MM.1S (cell line): Measurements from ENCODE around the gene TRHDE.

Experiments used
- DNase-seq: peaks from one replicate; pipeline ENCODE4 v3.0.0-alpha.2; 2015
- H2AFZ ChIP-seq: fragments of 300-600 bp; sonication (generic); 2 replicates; pipeline ENCODE4 v1.6.0; 2016; ENCODE audit warnings: antibody characterized with exemption, low read length
- H3F3A ChIP-seq: fragments of 300-600 bp; sonication (generic); 2 replicates; pipeline ENCODE4 v1.6.1; 2016; ENCODE audit warnings: mild to moderate bottlenecking, antibody characterized with exemption, low read length, moderate library complexity, mixed read lengths; ENCODE audit not compliant: insufficient read depth
- H3K27ac ChIP-seq: fragments of 300-600 bp; sonication (generic); 2 replicates; pipeline ENCODE4 v1.5.1; 2016; ENCODE audit warnings: mild to moderate bottlenecking, low read length
- H3K27me3 ChIP-seq: fragments of 300-600 bp; sonication (generic); replicated peaks from 2 replicates; pipeline ENCODE4 v1.6.0; 2016; ENCODE audit warnings: low read length; ENCODE audit not compliant: insufficient read depth
- H3K36me3 ChIP-seq: fragments of 300-600 bp; sonication (generic); replicated peaks from 2 replicates; pipeline ENCODE4 v1.6.1; 2016; ENCODE audit warnings: mild to moderate bottlenecking, low read length, mixed read lengths; ENCODE audit not compliant: insufficient read depth
- H3K4me1 ChIP-seq: fragments of 300-600 bp; sonication (generic); 2 replicates; pipeline ENCODE4 v1.6.1; 2016; ENCODE audit warnings: low read length, mixed read lengths
- H3K4me2 ChIP-seq: fragments of 300-600 bp; sonication (generic); 2 replicates; pipeline ENCODE4 v1.6.0; 2016; ENCODE audit warnings: low read depth, low read length
- H3K4me3 ChIP-seq: fragments of 300-600 bp; sonication (generic); 2 replicates; pipeline ENCODE4 v1.5.1; 2016; ENCODE audit warnings: low read length, mixed read lengths
- H3K79me2 ChIP-seq: fragments of 300-600 bp; sonication (generic); 2 replicates; pipeline ENCODE4 v1.6.1; 2016; ENCODE audit warnings: mixed run types, low read length, mixed read lengths
- H3K9ac ChIP-seq: fragments of 300-600 bp; sonication (generic); 2 replicates; pipeline ENCODE4 v1.6.1; 2016; ENCODE audit warnings: low read length, mixed read lengths
- H3K9me2 ChIP-seq: fragments of 300-600 bp; sonication (generic); replicated peaks from 2 replicates; pipeline ENCODE4 v1.6.1; 2016; ENCODE audit warnings: mild to moderate bottlenecking, low read length, mixed read lengths; ENCODE audit not compliant: insufficient read depth
- H3K9me3 ChIP-seq: fragments of 300-600 bp; sonication (generic); replicated peaks from 2 replicates; pipeline ENCODE4 v1.6.1; 2016; ENCODE audit warnings: mild to moderate bottlenecking, low read length, mixed read lengths; ENCODE audit not compliant: insufficient read depth
- H4K20me1 ChIP-seq: fragments of 300-600 bp; sonication (generic); 2 replicates; pipeline ENCODE4 v1.6.1; 2016; ENCODE audit warnings: mild to moderate bottlenecking, low read length, moderate library complexity, mixed read lengths; ENCODE audit not compliant: insufficient read depth
- EZH2 ChIP-seq: fragments of 300-600 bp; sonication (generic); optimal IDR thresholded peaks from 2 replicates; pipeline ENCODE3; 2017; ENCODE audit warnings: low read depth, mild to moderate bottlenecking, antibody characterized with exemption, low read length, mixed read lengths
- EZH2phosphoT487 ChIP-seq: fragments of 300-600 bp; sonication (generic); IDR thresholded peaks from 2 replicates; pipeline ENCODE4 v1.6.1; 2018; ENCODE audit warnings: antibody characterized with exemption, low read length
- TF ChIP-seq, protein P1 (sequence below): fragments of 300-600 bp; sonication (generic); IDR thresholded peaks from 2 replicates; pipeline ENCODE4 v1.5.1; 2016; ENCODE audit warnings: antibody characterized with exemption, low read length, mixed read lengths

The TRHDE gene

DNA sequence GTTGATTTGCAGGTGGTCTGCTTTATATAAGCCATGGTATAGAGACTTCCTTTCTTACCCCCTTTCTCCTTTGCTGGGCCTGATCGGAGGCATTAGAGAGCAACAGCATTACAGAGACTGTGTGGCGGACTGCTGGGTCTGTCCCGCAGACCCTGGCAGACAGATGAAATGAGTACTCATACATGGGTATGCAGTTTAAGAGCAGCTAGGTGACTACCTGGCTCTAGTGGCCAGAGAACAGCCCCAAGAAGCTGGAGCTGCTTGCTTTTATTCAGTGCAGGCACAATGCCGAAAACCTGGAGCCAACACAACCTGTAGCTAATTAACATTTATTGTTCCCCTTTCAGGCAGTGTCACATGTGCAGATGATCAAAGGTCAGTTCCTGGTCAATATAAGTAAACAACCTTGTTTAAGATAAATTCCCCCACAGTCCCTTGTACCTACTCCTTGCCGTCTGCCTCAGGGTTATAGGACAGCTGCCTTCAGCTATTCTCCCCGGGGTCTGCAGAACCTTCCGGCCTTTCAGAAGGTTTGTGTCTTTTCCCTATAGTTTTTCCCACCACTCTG is 160.0 kb downstream of the TRHDE start:
- Histone ChIP-seq H3F3A (no peaks in the 10 kb centered on the region), H3K9me2 (no peaks in the 10 kb centered on the region), H3K27me3 (no peaks in the 10 kb centered on the region), H2AFZ (no peak overlapping the region), H3K27ac (no peak overlapping the region), H3K9ac (no peak overlapping the region), H3K79me2 (no peaks in the 10 kb centered on the region), H3K4me2 (no peak overlapping the region), H3K9me3 (no peaks in the 10 kb centered on the region), H3K36me3 (no peaks in the 10 kb centered on the region), H4K20me1 (no peaks in the 10 kb centered on the region), H3K4me3 (no peak overlapping the region), H3K4me1 (no peaks in the 10 kb centered on the region)
- TF ChIP-seq EZH2: no peak
- no peak for TF ChIP-seq EZH2phosphoT487
- TF ChIP-seq, protein P1, sequence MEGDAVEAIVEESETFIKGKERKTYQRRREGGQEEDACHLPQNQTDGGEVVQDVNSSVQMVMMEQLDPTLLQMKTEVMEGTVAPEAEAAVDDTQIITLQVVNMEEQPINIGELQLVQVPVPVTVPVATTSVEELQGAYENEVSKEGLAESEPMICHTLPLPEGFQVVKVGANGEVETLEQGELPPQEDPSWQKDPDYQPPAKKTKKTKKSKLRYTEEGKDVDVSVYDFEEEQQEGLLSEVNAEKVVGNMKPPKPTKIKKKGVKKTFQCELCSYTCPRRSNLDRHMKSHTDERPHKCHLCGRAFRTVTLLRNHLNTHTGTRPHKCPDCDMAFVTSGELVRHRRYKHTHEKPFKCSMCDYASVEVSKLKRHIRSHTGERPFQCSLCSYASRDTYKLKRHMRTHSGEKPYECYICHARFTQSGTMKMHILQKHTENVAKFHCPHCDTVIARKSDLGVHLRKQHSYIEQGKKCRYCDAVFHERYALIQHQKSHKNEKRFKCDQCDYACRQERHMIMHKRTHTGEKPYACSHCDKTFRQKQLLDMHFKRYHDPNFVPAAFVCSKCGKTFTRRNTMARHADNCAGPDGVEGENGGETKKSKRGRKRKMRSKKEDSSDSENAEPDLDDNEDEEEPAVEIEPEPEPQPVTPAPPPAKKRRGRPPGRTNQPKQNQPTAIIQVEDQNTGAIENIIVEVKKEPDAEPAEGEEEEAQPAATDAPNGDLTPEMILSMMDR: no peak
- DNase-seq: no peak

DNA sequence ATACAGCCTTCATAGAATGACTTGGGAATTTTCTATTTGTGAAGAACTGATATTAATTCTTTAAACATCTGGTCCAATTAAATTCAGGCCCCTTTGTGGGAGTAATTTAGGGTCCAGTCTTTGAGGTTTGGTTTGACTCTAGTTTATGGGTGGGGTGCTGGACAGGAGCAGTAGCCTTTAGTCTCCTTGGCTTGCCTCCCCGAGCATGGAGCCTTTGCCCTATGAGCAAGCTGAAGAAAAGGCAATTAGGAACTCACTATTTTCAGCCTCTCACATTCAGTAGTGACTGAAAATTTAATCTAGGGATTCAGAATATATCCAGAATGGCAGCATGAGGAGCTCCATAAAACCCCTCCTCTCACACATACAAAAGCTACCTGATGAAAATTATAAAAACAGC is 161.1 kb downstream of the TRHDE start:
- no peak overlapping the region for H3K27ac ChIP-seq
- H3K27me3 ChIP-seq: no peaks in the 10 kb centered on the region
- no peaks in the 10 kb centered on the region for H3K36me3 ChIP-seq
- H3K9me3 ChIP-seq: no peaks in the 10 kb centered on the region
- H3K9ac ChIP-seq: no peak overlapping the region
- no peaks in the 10 kb centered on the region for H3F3A ChIP-seq
- H2AFZ ChIP-seq: no peak overlapping the region
- H3K4me3 ChIP-seq: no peak overlapping the region
- no peak for TF ChIP-seq EZH2
- TF ChIP-seq, protein P1: no peak
- no peak for TF ChIP-seq EZH2phosphoT487
- no peak for DNase-seq
- H3K79me2 ChIP-seq: no peaks in the 10 kb centered on the region
- H3K4me1 ChIP-seq: no peaks in the 10 kb centered on the region
- H3K4me2 ChIP-seq: no peak overlapping the region
- H3K9me2 ChIP-seq: no peaks in the 10 kb centered on the region
- H4K20me1 ChIP-seq: no peaks in the 10 kb centered on the region

DNA sequence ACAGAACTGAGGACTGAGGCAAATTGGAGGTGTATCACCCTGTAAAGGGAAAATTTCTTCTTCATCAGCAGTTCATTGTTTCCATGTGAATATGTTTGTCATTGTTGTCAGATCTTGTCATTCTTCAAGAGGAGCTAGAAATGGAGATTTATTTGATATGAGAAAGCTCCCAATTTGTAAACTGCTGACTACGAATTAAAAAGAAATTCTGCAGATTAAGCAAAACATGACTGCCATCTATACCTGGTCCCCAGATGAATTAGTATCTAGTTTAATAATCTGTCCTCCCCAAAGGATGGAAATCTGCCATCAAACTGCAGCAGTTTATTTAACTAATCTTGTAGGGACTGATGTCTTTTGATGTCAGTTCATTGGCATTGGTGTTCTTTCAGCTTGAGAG is 162.8 kb downstream of the TRHDE start:
- Histone ChIP-seq H3K4me2 (no peak overlapping the region), H3K79me2 (no peaks in the 10 kb centered on the region), H2AFZ (no peak overlapping the region), H3K9me2 (no peaks in the 10 kb centered on the region), H3K9ac (no peak overlapping the region), H4K20me1 (no peaks in the 10 kb centered on the region), H3K4me1 (no peaks in the 10 kb centered on the region), H3F3A (no peaks in the 10 kb centered on the region), H3K27me3 (no peaks in the 10 kb centered on the region), H3K27ac (no peak overlapping the region), H3K36me3 (no peaks in the 10 kb centered on the region), H3K4me3 (no peak overlapping the region), H3K9me3 (no peaks in the 10 kb centered on the region)
- TF ChIP-seq EZH2phosphoT487 (no peak), EZH2 (no peak)
- TF ChIP-seq, protein P1: no peak
- no peak for DNase-seq
